ENCODE results near the gene PDE4D.

The PDE4D gene

GRCh38 chr5:59128646-59129290 is 764.8 kb downstream of the PDE4D start:
- no peaks in the 10 kb centered on the region for H3K79me1 ChIP-seq (ENCODE audit: low read depth, low read length)
- no CpG with 5 or more reads among the region's 1 CpG for WGBS, 2 donors (ENCODE audit: extremely low coverage in 2 of 2, insufficient read length in 2 of 2, insufficient replicate concordance in 1 of 2)
- no peak for DNase-seq (ENCODE audit: low spot score)

GRCh38 chr5:59126708-59127573 is 766.6 kb downstream of the PDE4D start:
- no peak overlapping the region for H2BK120ac ChIP-seq (ENCODE audit: low read depth, low read length)
- H3K23ac ChIP-seq (ENCODE audit: low read depth, low read length, poor library complexity) = no peak overlapping the region
- no peak overlapping the region for H3K4ac ChIP-seq (ENCODE audit: low read length)
- no peak overlapping the region for H4K8ac ChIP-seq (ENCODE audit: low read depth, low read length)
- peak overlapping the region; percentile 60 for H2AFZ ChIP-seq (ENCODE audit: low read length)
- H3K79me1 ChIP-seq (ENCODE audit: low read depth, low read length) = no peaks in the 10 kb centered on the region
- peak overlapping the region; percentile 31 for H3K4me2 ChIP-seq (ENCODE audit: insufficient read depth, low read length, poor library complexity, severe bottlenecking)
- no peak overlapping the region for H2AK5ac ChIP-seq (ENCODE audit: low read depth, low read length)
- H2BK12ac ChIP-seq (ENCODE audit: low read length) = peak overlapping the region; percentile 63
- peak overlapping the region; percentile 94 for H3K18ac ChIP-seq (ENCODE audit: low read length)
- WGBS, 2 donors (ENCODE audit: extremely low coverage in 2 of 2, insufficient read length in 2 of 2, insufficient replicate concordance in 1 of 2) = no CpG with 5 or more reads among the region's 15 CpGs
- H3K4me3 ChIP-seq (ENCODE audit: low read length in 2 of 2) = peak overlapping the region in 1 of 2 donors; percentile 38
- no peaks in the 10 kb centered on the region for H3K27me3 ChIP-seq (ENCODE audit: control insufficient read depth in 3 of 3, insufficient read depth in 3 of 3, low read depth in 1 of 3, low read length in 3 of 3)
- peak overlapping the region; percentile 32 for H2BK15ac ChIP-seq (ENCODE audit: low read length)
- H3K36me3 ChIP-seq (replicated peaks in 1 of 2; ENCODE audit: control insufficient read depth in 2 of 2, insufficient read depth in 2 of 2, low read length in 2 of 2) = no peaks in the 10 kb centered on the region
- H3K9ac ChIP-seq (ENCODE audit: low read depth, low read length, poor library complexity) = no peak overlapping the region
- no peak overlapping the region for H2BK5ac ChIP-seq (ENCODE audit: low read length)
- H3K14ac ChIP-seq (ENCODE audit: low read length) = no peak overlapping the region
- peak overlapping the region; percentile 77 for H4K91ac ChIP-seq (ENCODE audit: low read depth, low read length, poor library complexity)
- peak overlapping the region; percentile 83 for H3K27ac ChIP-seq (replicated peaks; ENCODE audit: low read length)
- peaks cover 19 to 32% of the 10 kb centered on the region in 2 donors for H3K4me1 ChIP-seq (ENCODE audit: control insufficient read depth in 2 of 2, insufficient read depth in 1 of 2, low read depth in 1 of 2, low read length in 2 of 2)
- no peak for DNase-seq (ENCODE audit: low spot score)
- H3K9me3 ChIP-seq (replicated peaks in 1 of 2; ENCODE audit: control insufficient read depth in 2 of 2, insufficient read depth in 1 of 2, low read depth in 1 of 2, low read length in 2 of 2) = no peaks in the 10 kb centered on the region

More at GRCh38 chr5:59128646-59129290, 764.8 kb downstream of the PDE4D start:
- no peak overlapping the region for H2BK12ac ChIP-seq (ENCODE audit: low read length)
- H2BK15ac ChIP-seq (ENCODE audit: low read length) = no peak overlapping the region
- no peak overlapping the region for H2AFZ ChIP-seq (ENCODE audit: low read length)
- H3K14ac ChIP-seq (ENCODE audit: low read length) = no peak overlapping the region
- H3K18ac ChIP-seq (ENCODE audit: low read length) = no peak overlapping the region
- no peaks in the 10 kb centered on the region for H3K9me3 ChIP-seq (replicated peaks in 1 of 2; ENCODE audit: control insufficient read depth in 2 of 2, insufficient read depth in 1 of 2, low read depth in 1 of 2, low read length in 2 of 2)
- no peak overlapping the region for H3K4ac ChIP-seq (ENCODE audit: low read length)
- no peaks in the 10 kb centered on the region for H3K36me3 ChIP-seq (replicated peaks in 1 of 2; ENCODE audit: control insufficient read depth in 2 of 2, insufficient read depth in 2 of 2, low read length in 2 of 2)
- no peak overlapping the region for H2AK5ac ChIP-seq (ENCODE audit: low read depth, low read length)
- H2BK120ac ChIP-seq (ENCODE audit: low read depth, low read length) = no peak overlapping the region
- H3K9ac ChIP-seq (ENCODE audit: low read depth, low read length, poor library complexity) = no peak overlapping the region
- no peak overlapping the region for H4K91ac ChIP-seq (ENCODE audit: low read depth, low read length, poor library complexity)
- H3K27ac ChIP-seq (replicated peaks; ENCODE audit: low read length) = no peak overlapping the region
- no peak overlapping the region for H3K4me3 ChIP-seq (ENCODE audit: low read length in 2 of 2)
- H3K4me2 ChIP-seq (ENCODE audit: insufficient read depth, low read length, poor library complexity, severe bottlenecking) = no peak overlapping the region
- no peaks in the 10 kb centered on the region for H3K27me3 ChIP-seq (ENCODE audit: control insufficient read depth in 3 of 3, insufficient read depth in 3 of 3, low read depth in 1 of 3, low read length in 3 of 3)
- H4K8ac ChIP-seq (ENCODE audit: low read depth, low read length) = no peak overlapping the region
- H3K4me1 ChIP-seq (ENCODE audit: control insufficient read depth in 2 of 2, insufficient read depth in 1 of 2, low read depth in 1 of 2, low read length in 2 of 2) = peaks cover 19 to 35% of the 10 kb centered on the region in 2 donors
- H3K23ac ChIP-seq (ENCODE audit: low read depth, low read length, poor library complexity) = no peak overlapping the region
- H2BK5ac ChIP-seq (ENCODE audit: low read length) = no peak overlapping the region

- H2AK5ac ChIP-seq (ENCODE audit: low read depth, low read length) = no peak overlapping the region
- no peak overlapping the region for H3K9ac ChIP-seq (ENCODE audit: low read depth, low read length, poor library complexity)
- H3K36me3 ChIP-seq (replicated peaks in 1 of 2; ENCODE audit: control insufficient read depth in 2 of 2, insufficient read depth in 2 of 2, low read length in 2 of 2) = no peaks in the 10 kb centered on the region
- no CpG with 5 or more reads among the region's 5 CpGs for WGBS, 2 donors (ENCODE audit: extremely low coverage in 2 of 2, insufficient read length in 2 of 2, insufficient replicate concordance in 1 of 2)
- H3K27ac ChIP-seq (replicated peaks; ENCODE audit: low read length) = no peak overlapping the region
- no peak for DNase-seq (ENCODE audit: low spot score)
- no peak overlapping the region for H4K8ac ChIP-seq (ENCODE audit: low read depth, low read length)
- H3K4me3 ChIP-seq (ENCODE audit: low read length in 2 of 2) = no peak overlapping the region
- no peak overlapping the region for H2BK12ac ChIP-seq (ENCODE audit: low read length)
- H3K79me1 ChIP-seq (ENCODE audit: low read depth, low read length) = no peaks in the 10 kb centered on the region
- H3K9me3 ChIP-seq (replicated peaks in 1 of 2; ENCODE audit: control insufficient read depth in 2 of 2, insufficient read depth in 1 of 2, low read depth in 1 of 2, low read length in 2 of 2) = no peaks in the 10 kb centered on the region
- peaks cover 19 to 32% of the 10 kb centered on the region in 2 donors for H3K4me1 ChIP-seq (ENCODE audit: control insufficient read depth in 2 of 2, insufficient read depth in 1 of 2, low read depth in 1 of 2, low read length in 2 of 2)
- no peaks in the 10 kb centered on the region for H3K27me3 ChIP-seq (ENCODE audit: control insufficient read depth in 3 of 3, insufficient read depth in 3 of 3, low read depth in 1 of 3, low read length in 3 of 3)
- no peak overlapping the region for H3K14ac ChIP-seq (ENCODE audit: low read length)
- no peak overlapping the region for H4K91ac ChIP-seq (ENCODE audit: low read depth, low read length, poor library complexity)
- no peak overlapping the region for H3K23ac ChIP-seq (ENCODE audit: low read depth, low read length, poor library complexity)
- H2BK15ac ChIP-seq (ENCODE audit: low read length) = no peak overlapping the region
- H2BK5ac ChIP-seq (ENCODE audit: low read length) = no peak overlapping the region
- no peak overlapping the region for H3K18ac ChIP-seq (ENCODE audit: low read length)
- H3K4ac ChIP-seq (ENCODE audit: low read length) = no peak overlapping the region
- H2BK120ac ChIP-seq (ENCODE audit: low read depth, low read length) = no peak overlapping the region
- peak overlapping the region; percentile 88 for H2AFZ ChIP-seq (ENCODE audit: low read length)
- no peak overlapping the region for H3K4me2 ChIP-seq (ENCODE audit: insufficient read depth, low read length, poor library complexity, severe bottlenecking)
Measured at GRCh38 chr5:59126016-59126707, 767.4 kb downstream of the PDE4D start.
